Thyroid gland (tissue), 4 donors: ENCODE measurements around the gene SFSWAP.
"Not testable (repeated sequence)": the region's sequence is repeated elsewhere in the genome, so short reads cannot be mapped to it uniquely, and the experiment has no call there.

Experiments used
- POLR2A ChIP-seq, 2 donors: fragments of 450-650 bp; IDR thresholded peaks; one replicate each; pipeline ENCODE4 v1.6.1; 2017; ENCODE audit warnings: antibody characterized with exemption in 2 of 2, mild to moderate bottlenecking in 2 of 2, moderate library complexity in 1 of 2
- TF ChIP-seq, protein P1 (sequence below), 6 experiments: fragments of 200-600 bp in 3 of 6; fragments of 450-650 bp in 3 of 6; sonication (generic) in 3 of 6; IDR thresholded peaks; one replicate each; pipeline ENCODE4 v1.5.1; 2016 to 2019; ENCODE audit warnings: antibody characterized with exemption in 6 of 6, mild to moderate bottlenecking in 2 of 6, inconsistent platforms in 1 of 6, moderate library complexity in 1 of 6

DNA sequence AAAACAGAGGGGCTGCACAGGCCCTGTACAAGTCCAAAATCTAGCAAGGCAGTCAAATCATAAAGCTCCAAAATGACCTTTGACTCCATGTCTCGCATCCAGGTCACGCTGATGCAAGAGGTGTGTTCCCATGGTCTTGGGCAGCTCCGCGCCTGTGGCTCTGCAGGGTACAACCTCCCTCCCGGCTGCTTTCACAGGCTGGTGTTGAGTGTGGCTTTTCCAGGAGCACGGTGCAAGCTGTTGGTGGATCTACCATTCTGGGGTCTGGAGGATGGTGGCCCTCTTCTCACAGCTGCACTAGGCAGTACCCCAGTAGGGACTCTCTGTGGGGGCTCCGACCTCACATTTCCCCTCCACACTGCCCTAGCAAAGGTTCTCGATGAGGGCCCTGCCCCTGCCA is 32.5 kb downstream of the SFSWAP start:
- TF ChIP-seq, protein P1, sequence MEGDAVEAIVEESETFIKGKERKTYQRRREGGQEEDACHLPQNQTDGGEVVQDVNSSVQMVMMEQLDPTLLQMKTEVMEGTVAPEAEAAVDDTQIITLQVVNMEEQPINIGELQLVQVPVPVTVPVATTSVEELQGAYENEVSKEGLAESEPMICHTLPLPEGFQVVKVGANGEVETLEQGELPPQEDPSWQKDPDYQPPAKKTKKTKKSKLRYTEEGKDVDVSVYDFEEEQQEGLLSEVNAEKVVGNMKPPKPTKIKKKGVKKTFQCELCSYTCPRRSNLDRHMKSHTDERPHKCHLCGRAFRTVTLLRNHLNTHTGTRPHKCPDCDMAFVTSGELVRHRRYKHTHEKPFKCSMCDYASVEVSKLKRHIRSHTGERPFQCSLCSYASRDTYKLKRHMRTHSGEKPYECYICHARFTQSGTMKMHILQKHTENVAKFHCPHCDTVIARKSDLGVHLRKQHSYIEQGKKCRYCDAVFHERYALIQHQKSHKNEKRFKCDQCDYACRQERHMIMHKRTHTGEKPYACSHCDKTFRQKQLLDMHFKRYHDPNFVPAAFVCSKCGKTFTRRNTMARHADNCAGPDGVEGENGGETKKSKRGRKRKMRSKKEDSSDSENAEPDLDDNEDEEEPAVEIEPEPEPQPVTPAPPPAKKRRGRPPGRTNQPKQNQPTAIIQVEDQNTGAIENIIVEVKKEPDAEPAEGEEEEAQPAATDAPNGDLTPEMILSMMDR (IDR thresholded peaks at IDR 0.05): not testable (repeated sequence)
- not testable (repeated sequence) for TF ChIP-seq POLR2A (IDR thresholded peaks at IDR 0.05)
